HepG2 (cell line): ENCODE measurements around the gene PLIN5. TPM values are rescaled to one million over a fixed set of nuclear protein-coding genes. Genes with fewer than 3 reads are reported as not detected.

Source experiments
- ATAC-seq: fragments of 200-7000 bp; cut with Tn5 transposase; 3 replicates; pipeline ENCODE4 v1.9.1; 2020; ENCODE audit warnings: mild to moderate bottlenecking, moderate library complexity
- BruUV-seq: library from RNA; stranded (reverse); fragments of 400-500 nt; replicated peaks from 2 replicates; lab custom pipeline; 2021; lab: Mats Ljungman, UMichigan
- CTCF ChIA-PET: fragments of 300-600 bp; formaldehyde crosslinking; extraction: SDS; loops from one replicate; lab custom pipeline; 2021; ENCODE audit warnings: low total read pairs, inconsistent platforms, low intra/inter-chr PET ratio; lab: Yijun Ruan, JAX
- POLR2A ChIA-PET: fragments of 350-600 bp; sonication (Branson Sonifier 250); formaldehyde crosslinking; loops from one replicate; lab custom pipeline; 2020; ENCODE audit warnings: antibody characterized with exemption, inconsistent platforms; lab: Yijun Ruan, JAX
- DNase-seq: peaks from one replicate; pipeline ENCODE4 v3.0.0-alpha.2; 2015; ENCODE audit warnings: low spot score
- FAIRE-seq: peaks from 3 replicates; lab custom pipeline; 2011; peaks lifted over from hg19 to GRCh38; lab: Jason Lieb, UNC
- H2AFZ ChIP-seq: one replicate; pipeline ENCODE4 v1.6.1; 2011; ENCODE audit warnings: low read length, inconsistent platforms
- H3K27ac ChIP-seq: fragments of 300-600 bp; 3 replicates; pipeline ENCODE4 v1.8.0; 2011; ENCODE audit warnings: mixed run types, mild to moderate bottlenecking, mixed read lengths, low read length, inconsistent platforms; ENCODE audit not compliant: insufficient read depth; ENCODE audit errors: extremely low read length
- H3K27me3 ChIP-seq, 2 experiments: fragments of 200-600 bp in 1 of 2; 2 replicates in 1 of 2; 3 replicates in 1 of 2; pipeline versions ENCODE4 v1.6.0 to v1.8.0; 2011; ENCODE audit warnings: low read length in 2 of 2, mild to moderate bottlenecking in 2 of 2, moderate library complexity in 2 of 2, inconsistent platforms in 1 of 2; ENCODE audit not compliant: insufficient read depth in 2 of 2, control insufficient read depth in 1 of 2
- H3K36me3 ChIP-seq, 2 experiments: fragments of 200-600 bp in 1 of 2; replicated peaks in 1 of 2; 2 replicates in 1 of 2; 3 replicates in 1 of 2; pipeline versions ENCODE4 v1.5.1 to v1.8.0; 2011; ENCODE audit warnings: low read length in 2 of 2, inconsistent platforms in 1 of 2; ENCODE audit not compliant: insufficient read depth in 2 of 2, control insufficient read depth in 1 of 2
- H3K4me1 ChIP-seq: 2 replicates; pipeline ENCODE4 v1.5.1; 2012; ENCODE audit warnings: low read length, inconsistent platforms; ENCODE audit not compliant: insufficient read depth
- H3K4me2 ChIP-seq: 2 replicates; pipeline ENCODE4 v1.6.0; 2011; ENCODE audit warnings: low read depth, low read length, inconsistent platforms
- H3K4me3 ChIP-seq, 3 experiments: fragments of 200-600 bp in 1 of 3; sonication (generic), shearing (Covaris generic) in 1 of 3; replicated peaks in 1 of 3; 2 replicates each; pipeline ENCODE4 v1.5.1; 2011 to 2016; ENCODE audit warnings: low read length in 3 of 3, inconsistent platforms in 2 of 3, low read depth in 2 of 3, mild to moderate bottlenecking in 2 of 3, control low read depth in 1 of 3, mixed read lengths in 1 of 3; ENCODE audit not compliant: insufficient read depth in 1 of 3
- H3K79me2 ChIP-seq: one replicate; pipeline ENCODE4 v1.6.1; 2011; ENCODE audit warnings: low read length, inconsistent platforms; ENCODE audit not compliant: insufficient read depth
- H3K9ac ChIP-seq: 2 replicates; pipeline ENCODE4 v1.6.0; 2011; ENCODE audit warnings: mild to moderate bottlenecking, low read depth, low read length, inconsistent platforms; ENCODE audit not compliant: insufficient read depth
- H3K9me3 ChIP-seq: 2 replicates; pipeline ENCODE4 v1.5.1; 2012; ENCODE audit warnings: mild to moderate bottlenecking, low read length
- H4K20me1 ChIP-seq: 2 replicates; pipeline ENCODE4 v1.6.0; 2011; ENCODE audit warnings: inconsistent platforms, mild to moderate bottlenecking, low read length, moderate library complexity; ENCODE audit not compliant: insufficient read depth
- DZIP1 ChIP-seq: sonication (generic); formaldehyde crosslinking; IDR thresholded peaks from 2 replicates; pipeline ENCODE4 v1.5.0; 2020; ENCODE audit warnings: mild to moderate bottlenecking, missing genetic modification reagents
- HINFP ChIP-seq: sonication (generic); formaldehyde crosslinking; IDR thresholded peaks from 2 replicates; pipeline ENCODE4 v1.4.0; 2020; ENCODE audit warnings: low read depth, mild to moderate bottlenecking, missing genetic modification reagents
- KDM1A ChIP-seq: IDR thresholded peaks from 2 replicates; pipeline ENCODE4 v1.6.1; 2016; ENCODE audit warnings: missing compliant biosample characterization
- ZFP41 ChIP-seq: sonication (generic); formaldehyde crosslinking; IDR thresholded peaks from 2 replicates; pipeline ENCODE4 v1.4.0; 2020; ENCODE audit warnings: mild to moderate bottlenecking, missing genetic modification reagents, borderline replicate concordance
- ZKSCAN5 ChIP-seq: sonication (generic); formaldehyde crosslinking; IDR thresholded peaks from 2 replicates; pipeline ENCODE4 v1.5.1; 2020; ENCODE audit warnings: mild to moderate bottlenecking, missing genetic modification reagents
- ZNF629 ChIP-seq: sonication (generic); formaldehyde crosslinking; conservative IDR thresholded peaks from 2 replicates; pipeline ENCODE4 v1.5.0; 2020; ENCODE audit warnings: missing genetic modification reagents
- WGBS: methylation state at CpG from one replicate; pipeline ENCODE4 v1.1.6; 2017; ENCODE audit warnings: low lambda C conversion rate; 5-methylcytosine and 5-hydroxymethylcytosine counted together
- in situ Hi-C: cut with HindIII; loops from 2 replicates; pipeline ENCODE4 v1.10.0; 2017; ENCODE audit warnings: low pct_unique_long_range_greater_than_20kb; ENCODE audit not compliant: extremely low pct_ligation_motif_present
- intact Hi-C: fragments of 100-400 bp; cut with micrococcal nuclease; formaldehyde crosslinking; loops from one replicate; pipeline ENCODE4 v1.10.0; 2022; ENCODE audit not compliant: unreplicated experiment
- polyA plus RNA-seq, 8 experiments: library from polyadenylated mRNA; depleted of rRNA in 3 of 8; stranded (reverse) in 7 of 8; unstranded in 1 of 8; fragments of >200 nt; fragmentation: Illumina TruSeq in 4 of 8; extraction: Trizol in 4 of 8; gene quantifications; 2 replicates each; pipeline versions ENCODE4 v1.2.1 to v1.2.3, GENCODE V29; 2011 to 2016; ENCODE audit warnings: low read depth in 4 of 8, missing spikeins in 1 of 8, mixed read lengths in 1 of 8; ENCODE audit not compliant: insufficient read depth in 1 of 8
- total RNA-seq, 5 experiments: library from RNA; depleted of rRNA; stranded (reverse); fragments of >200 nt; fragmentation: Illumina TruSeq; extraction: Trizol; gene quantifications; 2 replicates each; pipeline ENCODE4 v1.2.3, GENCODE V29; 2016; ENCODE audit warnings: low read depth in 1 of 5

The PLIN5 gene
- total and polyA plus RNA-seq, 2 of the 13 experiments (the other 11 are each of a cell fraction or from before 2014, with no cell fraction given): 1.8 to 4.8 TPM

GRCh38 chr19:4533334-4533733 lies 1.7 kb downstream of the PLIN5 start:
- no peak overlapping the region for H3K9ac ChIP-seq
- H3K4me3 ChIP-seq: no peak overlapping the region
- H4K20me1 ChIP-seq: peaks cover 6% of the 10 kb centered on the region; the same call in 1 of the 2 replicates
- ChIA-PET POLR2A (no interaction called here), CTCF (no interaction called here)
- no peak for ATAC-seq
- in situ Hi-C loops (no loop called here), intact Hi-C loops (no loop called here)
- TF ChIP-seq KDM1A (peak; percentile 68; the same call in 1 of the 2 replicates), ZNF629 (peak; percentile 90), DZIP1 (CRISPR knock-in tag) (no peak), ZFP41 (CRISPR knock-in tag) (no peak), HINFP (CRISPR knock-in tag) (no peak), ZKSCAN5 (no peak)
- no peak overlapping the region for H3K4me2 ChIP-seq
- no peak overlapping the region for H2AFZ ChIP-seq
- peaks cover 68% of the 10 kb centered on the region for H3K4me1 ChIP-seq
- BruUV-seq: no TSS peak
- H3K9me3 ChIP-seq: no peaks in the 10 kb centered on the region
- no peaks in the 10 kb centered on the region for H3K79me2 ChIP-seq
- no peak for FAIRE-seq
- DNase-seq: no peak
- H3K27ac ChIP-seq: no peak overlapping the region
- H3K36me3 ChIP-seq: no peaks in the 10 kb centered on the region
- no peaks in the 10 kb centered on the region; a peak in 1 of 5 replicates for H3K27me3 ChIP-seq
- WGBS: 74% methylated on average over 9 of the region's 9 CpGs
